SK-N-SH treated with all-trans-retinoic acid at 6 μM for 48 hours (cell line): ENCODE data around the gene SREK1.

Experiments used
- ARNTL ChIP-seq: fragments of 450-650 bp; formaldehyde crosslinking; IDR thresholded peaks from 2 replicates; pipeline ENCODE4 v1.5.0; 2020; ENCODE audit warnings: low read depth, mild to moderate bottlenecking, moderate library complexity, borderline replicate concordance
- BACH2 ChIP-seq: fragments of 250-450 bp; sonication (Bioruptor Pico); IDR thresholded peaks from 2 replicates; pipeline ENCODE4 v1.9.0; 2021; ENCODE audit warnings: mild to moderate bottlenecking, borderline replicate concordance
- CREB5 ChIP-seq: fragments of 250-450 bp; sonication (Bioruptor Pico); IDR thresholded peaks from 2 replicates; pipeline ENCODE4 v1.5.1; 2020; ENCODE audit warnings: low read depth, mild to moderate bottlenecking, moderate library complexity
- ISL1 ChIP-seq: fragments of 250-450 bp; sonication (Bioruptor Pico); IDR thresholded peaks from 2 replicates; pipeline ENCODE4 v2.1.2; 2022; ENCODE audit warnings: mild to moderate bottlenecking, moderate library complexity
- OSR1 ChIP-seq: fragments of 250-450 bp; sonication (Bioruptor Pico); IDR thresholded peaks from 2 replicates; pipeline ENCODE4 v1.8.0; 2022; ENCODE audit warnings: moderate library complexity, mild to moderate bottlenecking, inconsistent platforms
- PATZ1 ChIP-seq: fragments of 250-450 bp; sonication (Bioruptor Pico); IDR thresholded peaks from 2 replicates; pipeline ENCODE4 v1.8.0; 2020; ENCODE audit warnings: mild to moderate bottlenecking, moderate library complexity, borderline replicate concordance
- RARB ChIP-seq: fragments of 250-450 bp; sonication (Bioruptor Pico); IDR thresholded peaks from 2 replicates; pipeline ENCODE4 v1.8.0; 2021; ENCODE audit warnings: mild to moderate bottlenecking, moderate library complexity
- TOX ChIP-seq: fragments of 250-450 bp; sonication (Bioruptor Pico); IDR thresholded peaks from 2 replicates; pipeline ENCODE4 v1.8.0; 2021; ENCODE audit warnings: mild to moderate bottlenecking, moderate library complexity, borderline replicate concordance
- ZFP3 ChIP-seq: fragments of 250-450 bp; sonication (Bioruptor Pico); IDR thresholded peaks from 2 replicates; pipeline ENCODE4 v1.5.0; 2020; ENCODE audit warnings: mild to moderate bottlenecking, moderate library complexity
- ZFP30 ChIP-seq: fragments of 450-650 bp; formaldehyde crosslinking; IDR thresholded peaks from 2 replicates; pipeline ENCODE4 v1.5.0; 2022; ENCODE audit warnings: mild to moderate bottlenecking, moderate library complexity
- ZNF70 ChIP-seq: fragments of 450-650 bp; formaldehyde crosslinking; IDR thresholded peaks from 2 replicates; pipeline ENCODE4 v1.5.0; 2020; ENCODE audit warnings: mild to moderate bottlenecking, moderate library complexity

GRCh38 chr5:66209350-66209749 lies 65.2 kb downstream of the SREK1 start:
- TF ChIP-seq PATZ1 (CRISPR knock-in tag) (no peak), CREB5 (no peak), ARNTL (no peak), ZFP3 (CRISPR knock-in tag) (no peak), BACH2 (CRISPR knock-in tag) (no peak), TOX (no peak), RARB (no peak), OSR1 (CRISPR knock-in tag) (no peak), ZNF70 (CRISPR knock-in tag) (no peak), ISL1 (CRISPR knock-in tag) (no peak), ZFP30 (no peak)
